WTC11 (cell line): ENCODE data around the gene UBE3C. TPM values are rescaled to one million over a fixed set of nuclear protein-coding genes. Genes with fewer than 3 reads are reported as not detected.
A peak's percentile ranks its signal among the peaks of the same experiment; 100 is the strongest.

Experiments
- ATAC-seq: fragments of 200-7000 bp; cut with Tn5 transposase; 2 replicates; pipeline ENCODE4 v1.10.0; 2021; ENCODE audit warnings: mild to moderate bottlenecking, moderate library complexity
- CTCF ChIA-PET: fragments of 300-600 bp; sonication (Branson Sonifier 250); formaldehyde crosslinking; loops from one replicate; lab custom pipeline; 2021; ENCODE audit warnings: antibody characterized with exemption; lab: Charles Lee
- POLR2A ChIA-PET: fragments of 350-600 bp; sonication (Branson Sonifier 250); formaldehyde crosslinking; loops from one replicate; lab custom pipeline; 2021; ENCODE audit warnings: antibody characterized with exemption; lab: Charles Lee
- DNase-seq: peaks from one replicate; pipeline ENCODE4 v3.0.0; 2021; ENCODE audit warnings: low spot score
- H3K27ac Mint-ChIP-seq: 2 replicates; pipeline ENCODE4 v1.8.0; 2021; ENCODE audit warnings: mixed read lengths
- H3K27me3 Mint-ChIP-seq: 2 replicates; pipeline ENCODE4 v1.8.0; 2021; ENCODE audit warnings: low read depth, mild to moderate bottlenecking, moderate library complexity, mixed read lengths
- H3K36me3 Mint-ChIP-seq: 2 replicates; pipeline ENCODE4 v1.8.0; 2021; ENCODE audit warnings: mixed read lengths
- H3K4me1 Mint-ChIP-seq: 2 replicates; pipeline ENCODE4 v1.8.0; 2022; ENCODE audit warnings: mixed read lengths
- H3K4me3 Mint-ChIP-seq: 2 replicates; pipeline ENCODE4 v1.8.0; 2021; ENCODE audit warnings: mild to moderate bottlenecking, moderate library complexity, mixed read lengths
- H3K9me3 Mint-ChIP-seq: 2 replicates; pipeline ENCODE4 v1.8.0; 2021; ENCODE audit warnings: mixed read lengths
- AR ChIP-seq: fragments of 250-450 bp; sonication (Bioruptor Pico); IDR thresholded peaks from 2 replicates; pipeline ENCODE4 v1.9.0; 2021; ENCODE audit warnings: mild to moderate bottlenecking
- CBFB ChIP-seq: sonication (generic); formaldehyde crosslinking; IDR thresholded peaks from 2 replicates; pipeline ENCODE4 v1.8.1; 2022; ENCODE audit warnings: mild to moderate bottlenecking, low read depth, missing genetic modification reagents
- CDX4 ChIP-seq: fragments of 250-450 bp; sonication (Bioruptor Pico); IDR thresholded peaks from 2 replicates; pipeline ENCODE4 v1.9.0; 2021; ENCODE audit warnings: moderate library complexity, mild to moderate bottlenecking, inconsistent platforms, borderline replicate concordance
- FOXK1 ChIP-seq: sonication (generic); formaldehyde crosslinking; IDR thresholded peaks from 2 replicates; pipeline ENCODE4 v1.8.0; 2022; ENCODE audit warnings: mild to moderate bottlenecking, moderate library complexity, missing genetic modification reagents
- GABPB1 ChIP-seq: sonication (generic); formaldehyde crosslinking; IDR thresholded peaks from 2 replicates; pipeline ENCODE4 v1.8.1; 2023; ENCODE audit warnings: mild to moderate bottlenecking, missing genetic modification reagents
- KAT7 ChIP-seq: sonication (generic); formaldehyde crosslinking; IDR thresholded peaks from 2 replicates; pipeline ENCODE4 v1.8.1; 2023; ENCODE audit warnings: missing genetic modification reagents, mild to moderate bottlenecking, borderline replicate concordance
- NR2C2 ChIP-seq: sonication (generic); formaldehyde crosslinking; IDR thresholded peaks from 2 replicates; pipeline ENCODE4 v1.8.0; 2022; ENCODE audit warnings: mild to moderate bottlenecking, missing genetic modification reagents
- PREB ChIP-seq: sonication (generic); formaldehyde crosslinking; IDR thresholded peaks from 2 replicates; pipeline ENCODE4 v1.8.1; 2022; ENCODE audit warnings: mild to moderate bottlenecking, missing genetic modification reagents, moderate library complexity, borderline replicate concordance
- USF2 ChIP-seq: sonication (generic); formaldehyde crosslinking; IDR thresholded peaks from 2 replicates; pipeline ENCODE4 v1.8.1; 2023; ENCODE audit warnings: mild to moderate bottlenecking, missing genetic modification reagents, moderate library complexity
- ZNF512 ChIP-seq: sonication (generic); formaldehyde crosslinking; IDR thresholded peaks from 2 replicates; pipeline ENCODE4 v1.8.1; 2022; ENCODE audit warnings: missing genetic modification reagents, borderline replicate concordance
- ZNF532 ChIP-seq: fragments of 250-450 bp; sonication (Bioruptor Pico); IDR thresholded peaks from 2 replicates; pipeline ENCODE4 v1.9.0; 2021; ENCODE audit warnings: mild to moderate bottlenecking, borderline replicate concordance
- ZNF671 ChIP-seq: fragments of 250-450 bp; sonication (Bioruptor Pico); IDR thresholded peaks from 2 replicates; pipeline ENCODE4 v1.8.0; 2021; ENCODE audit warnings: mild to moderate bottlenecking
- total RNA-seq: library from RNA; stranded (reverse); gene quantifications from 3 replicates; pipeline ENCODE4 v1.2.3, GENCODE V29; 2021

The UBE3C gene
- total RNA-seq, 1 experiment from 2014 or later, result 59.7 TPM

GRCh38 chr7:157301610-157302120, 162.9 kb downstream of the UBE3C start:
- H3K4me1 Mint-ChIP-seq, result peaks cover 27% of the 10 kb centered on the region
- CTCF ChIA-PET, result interaction anchor here (1.0 kb wide), 1 partner anchor 37 kb away, joined by 3 read pairs; no protein-coding TSS in a partner anchor
- no peaks in the 10 kb centered on the region for H3K9me3 Mint-ChIP-seq
- TF ChIP-seq PREB (CRISPR knock-in tag) (no peak), ZNF532 (CRISPR knock-in tag) (no peak), GABPB1 (no peak)
- TF ChIP-seq, all 79 proteins: peak for 0
- POLR2A ChIA-PET, result no interaction called here
- DNase-seq (no peak), ATAC-seq (no peak)
- H3K36me3 Mint-ChIP-seq, result no peaks in the 10 kb centered on the region
- peak overlapping the region; percentile 83 for H3K27ac Mint-ChIP-seq
- no peaks in the 10 kb centered on the region; the same call in 1 of the 2 replicates for H3K27me3 Mint-ChIP-seq
- H3K4me3 Mint-ChIP-seq, result no peak overlapping the region

- DNase-seq, result peak; percentile 38
- POLR2A ChIA-PET, result interaction anchor here (1.0 kb wide), 1 partner anchor 29 kb away, joined by 4 read pairs; the partner anchor contains the start of gene DNAJB6
Measured at GRCh38 chr7:157306846-157307838, 168.4 kb downstream of the UBE3C start.

GRCh38 chr7:157309988-157310668, 171.4 kb downstream of the UBE3C start:
- ATAC-seq, result peak; percentile 73
- Mint-ChIP-seq H3K27me3 (no peaks in the 10 kb centered on the region; the same call in 1 of the 2 replicates), H3K4me1 (peaks cover 52% of the 10 kb centered on the region)
- TF ChIP-seq USF2 (CRISPR knock-in tag) (peak; percentile 59), AR (CRISPR knock-in tag) (no peak), FOXK1 (CRISPR knock-in tag) (peak; percentile 82), CBFB (peak; percentile 83; the same call in 1 of the 2 replicates), NR2C2 (CRISPR knock-in tag) (no peak)

More at GRCh38 chr7:157306846-157307838, 168.4 kb downstream of the UBE3C start:
- TF ChIP-seq CDX4 (CRISPR knock-in tag), result no peak
- TF ChIP-seq ZNF512 (CRISPR knock-in tag), result no peak
- no peak for TF ChIP-seq KAT7 (CRISPR knock-in tag)
- TF ChIP-seq ZNF671 (CRISPR knock-in tag), result no peak
- H3K9me3 Mint-ChIP-seq, result no peaks in the 10 kb centered on the region
- H3K4me3 Mint-ChIP-seq, result peak overlapping the region; percentile 18
- no peaks in the 10 kb centered on the region for H3K36me3 Mint-ChIP-seq
- ATAC-seq, result no peak
- H3K4me1 Mint-ChIP-seq, result peaks cover 56% of the 10 kb centered on the region
- H3K27me3 Mint-ChIP-seq, result no peaks in the 10 kb centered on the region
- CTCF ChIA-PET, result interaction anchor here (1.0 to 1.7 kb wide), 5 partner anchors 13 to 57 kb away, joined by 3 to 7 read pairs (median 3); no protein-coding TSS in a partner anchor
- H3K27ac Mint-ChIP-seq, result peak overlapping the region; percentile 94

More at GRCh38 chr7:157309988-157310668, 171.4 kb downstream of the UBE3C start:
- Mint-ChIP-seq H3K27ac (peak overlapping the region; percentile 100), H3K9me3 (no peaks in the 10 kb centered on the region), H3K4me3 (peak overlapping the region; percentile 45), H3K36me3 (no peaks in the 10 kb centered on the region)
- ChIA-PET POLR2A (no interaction called here), CTCF (interaction anchor here (0.9 kb wide), 1 partner anchor 29 kb away, joined by 3 read pairs; no protein-coding TSS in a partner anchor)
- peak; percentile 76 for DNase-seq
